GM18517 (cell line): ENCODE measurements around the gene WBP2.

ENCODE experiments used
- ATAC-seq: cut with Tn5 transposase; IDR thresholded peaks from one replicate; pipeline ENCODE4 v1.9.1; 2021; ENCODE audit warnings: mild to moderate bottlenecking, moderate library complexity; ENCODE audit not compliant: unreplicated experiment

Gene WBP2

GRCh38 chr17:75855310-75856061 is at the start of gene WBP2:
WBP2 (minus strand) TSS chr17:75855335; CDS start chr17:75855297, 38 bp downstream.
- peak; percentile 92 for ATAC-seq

GRCh38 chr17:75902406-75902805 is 47.3 kb upstream of the WBP2 start:
- no peak for ATAC-seq

- no peak for ATAC-seq
Observed at GRCh38 chr17:75901727-75902126, 46.6 kb upstream of the WBP2 start.

- no peak for ATAC-seq
Observed at GRCh38 chr17:75900691-75901533, 45.8 kb upstream of the WBP2 start.

- ATAC-seq: no peak
Observed at GRCh38 chr17:75899767-75900468, 44.8 kb upstream of the WBP2 start.

GRCh38 chr17:75899353-75899752 is 44.2 kb upstream of the WBP2 start:
- no peak for ATAC-seq

GRCh38 chr17:75898791-75899190 is 43.7 kb upstream of the WBP2 start:
- no peak for ATAC-seq

- no peak for ATAC-seq
Observed at GRCh38 chr17:75898065-75898464, 42.9 kb upstream of the WBP2 start.

GRCh38 chr17:75897160-75898019 is 42.3 kb upstream of the WBP2 start:
- ATAC-seq: no peak

GRCh38 chr17:75896415-75897159 is 41.5 kb upstream of the WBP2 start, which contains the start of gene TRIM65:
TRIM65 (minus strand) TSS chr17:75896951; CDS start chr17:75896937, 14 bp downstream.
- ATAC-seq: no peak

GRCh38 chr17:75895370-75896155 is 40.4 kb upstream of the WBP2 start:
- ATAC-seq: no peak

GRCh38 chr17:75894049-75894733 is 39.1 kb upstream of the WBP2 start:
- no peak for ATAC-seq

GRCh38 chr17:75893305-75894048 is 38.3 kb upstream of the WBP2 start:
- ATAC-seq: no peak

GRCh38 chr17:75892556-75893224 is 37.6 kb upstream of the WBP2 start:
- ATAC-seq: no peak

- no peak for ATAC-seq
Observed at GRCh38 chr17:75891605-75892555, 36.7 kb upstream of the WBP2 start.

- ATAC-seq: no peak
Observed at GRCh38 chr17:75891022-75891604, 36.0 kb upstream of the WBP2 start.
